Adrenal gland (tissue), 12 donors: ENCODE results near the gene GRIN3B. TPM values are rescaled to one million over a fixed set of nuclear protein-coding genes. Genes with fewer than 3 reads are reported as not detected.

Source experiments
- DNase-seq, 7 donors: peaks; one replicate each; pipeline ENCODE4 v3.0.0-alpha.2; 2019 to 2020
- H3K27ac ChIP-seq, 5 donors: fragments of 200-600 bp; sonication (generic) in 4 of 5; 1 replicate in 3 of 5; 2 replicates in 2 of 5; pipeline versions ENCODE4 v1.5.1 to v1.8.0; 2016 to 2020; ENCODE audit warnings: mild to moderate bottlenecking in 1 of 5
- H3K27me3 ChIP-seq: fragments of 200-600 bp; 2 replicates; pipeline ENCODE4 v1.8.0; 2021
- H3K36me3 ChIP-seq, 2 donors: fragments of 200-600 bp; replicated peaks in 1 of 2; 1 replicate in 1 of 2; 2 replicates in 1 of 2; pipeline versions ENCODE4 v1.5.1 to v1.8.0; 2018 to 2022
- H3K4me1 ChIP-seq, 2 donors: fragments of 200-600 bp; replicated peaks in 1 of 2; 1 replicate in 1 of 2; 2 replicates in 1 of 2; pipeline versions ENCODE4 v1.5.1 to v1.8.0; 2018 to 2021
- H3K4me3 ChIP-seq, 4 donors: fragments of 200-600 bp; sonication (generic) in 3 of 4; one replicate each; pipeline ENCODE4 v1.5.1; 2016 to 2018
- H3K9me3 ChIP-seq, 3 donors: fragments of 200-600 bp; sonication (generic) in 1 of 3; replicated peaks in 1 of 3; 1 replicate in 2 of 3; 2 replicates in 1 of 3; pipeline versions ENCODE4 v1.5.1 to v1.8.0; 2016 to 2021
- POLR2A ChIP-seq, 2 donors: fragments of 450-650 bp; IDR thresholded peaks; one replicate each; pipeline ENCODE4 v1.6.1; 2017; ENCODE audit warnings: antibody characterized with exemption in 2 of 2, mild to moderate bottlenecking in 2 of 2, moderate library complexity in 1 of 2
- WGBS, 4 donors: extraction: QIAGEN DNeasy Blood & Tissue Kit in 2 of 4; methylation state at CpG; one replicate each; pipeline versions ENCODE4 v1.1.5 to v1.1.7; 2013 to 2017; 5-methylcytosine and 5-hydroxymethylcytosine counted together
- intact Hi-C, 2 donors: fragments of 100-400 bp; cut with DNase I; formaldehyde crosslinking; loops; one replicate each; pipeline versions ENCODE4 v1.14.1 to v1.15.0; 2022 to 2023
- polyA plus RNA-seq, 3 donors: library from polyadenylated mRNA; stranded (reverse); fragments of 200-250 nt in 2 of 3; fragments of 350-450 nt in 1 of 3; fragmentation: Illumina TruSeq in 1 of 3; extraction: RNeasy Lipid Tissue Mini Kit (QIAGEN cat#74804) in 1 of 3; gene quantifications; one replicate each; pipeline ENCODE4 v1.2.3, GENCODE V29; 2013 to 2014
- total RNA-seq, 9 donors: library from RNA; depleted of rRNA in 4 of 9; stranded (reverse); fragments of >200 nt in 4 of 9; fragments of 120-200 nt in 1 of 9; fragmentation: NEBNext Ultra II Directional in 1 of 9; extraction: Animal tissue kit (Norgen Biotek cat#: 25700) in 1 of 9; gene quantifications; one replicate each; pipeline versions ENCODE4 v1.1.0 to v1.2.4, GENCODE V29; 2013 to 2023
- TF ChIP-seq, protein P1 (sequence below), 6 experiments: fragments of 450-650 bp in 4 of 6; fragments of 200-600 bp in 2 of 6; sonication (generic) in 1 of 6; IDR thresholded peaks; 1 replicate in 5 of 6; 2 replicates in 1 of 6; pipeline versions ENCODE4 v1.5.1 to v1.8.0; 2016 to 2021; ENCODE audit warnings: antibody characterized with exemption in 6 of 6, mild to moderate bottlenecking in 2 of 6, moderate library complexity in 1 of 6
- donor health status: healthy with polysubstance abuse.
- donor health status: Bipolar disorder and iron deficiency.
- donor health status: DM: yes; HTN: yes; CAD: no.
- donor health status: DM: no; HTN: no; CAD: no.
- donor health status: DM: no; HTN: no; CAD: no.
- donor health status: DM: yes; HTN: yes; CAD: no.

Gene GRIN3B
- total and polyA plus RNA-seq, 12 donors: 0.08 to 0.24 (median 0.16) TPM; not detected in 8

DNA sequence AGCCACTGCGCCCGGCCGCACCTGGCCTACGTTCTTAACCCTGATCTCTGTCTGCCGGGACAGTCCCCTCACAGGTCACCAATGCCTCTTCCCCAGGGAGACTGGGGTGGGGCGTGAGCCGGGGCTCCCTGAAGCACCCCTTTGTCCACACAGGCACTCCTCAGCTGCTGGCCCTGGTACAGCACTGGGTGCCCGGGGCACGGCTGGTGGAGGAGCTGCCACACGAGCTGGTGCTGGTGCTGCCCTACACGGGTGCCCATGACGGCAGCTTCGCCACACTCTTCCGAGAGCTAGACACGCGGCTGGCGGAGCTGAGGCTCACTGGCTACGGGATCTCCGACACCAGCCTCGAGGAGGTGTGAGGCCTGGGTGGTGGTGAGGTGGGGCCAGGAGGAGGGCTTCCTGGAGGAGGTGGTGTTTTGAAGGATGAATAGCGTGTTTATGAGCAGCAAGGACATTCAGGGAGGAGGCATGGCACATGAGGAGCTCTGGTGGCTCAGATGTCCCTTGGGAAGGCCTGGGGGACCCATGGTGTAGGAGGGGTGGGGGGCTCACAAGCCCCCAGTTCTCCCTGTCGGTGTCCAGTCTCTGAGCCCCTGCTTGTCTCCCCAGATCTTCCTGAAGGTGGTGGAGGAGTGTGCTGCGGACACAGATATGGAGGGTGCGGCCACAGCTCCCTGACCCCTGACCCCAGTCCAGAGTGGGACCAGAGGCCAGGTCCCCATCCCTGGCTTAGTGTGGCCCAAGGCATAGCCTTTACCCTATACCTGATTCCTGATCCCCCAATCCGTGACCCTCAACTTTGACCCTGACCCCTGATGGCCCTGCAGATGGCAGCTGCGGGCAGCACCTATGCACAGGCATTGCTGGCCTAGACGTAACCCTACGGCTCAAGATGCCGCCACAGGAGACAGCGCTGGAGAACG lies 53.2 kb downstream of the GRIN3B start:
- Histone ChIP-seq H3K36me3 (no peaks in the 10 kb centered on the region), H3K4me1 (no peaks in the 10 kb centered on the region), H3K27me3 (no peaks in the 10 kb centered on the region), H3K9me3 (peaks cover 0 to 22% (median 0%) of the 10 kb centered on the region in 3 donors), H3K27ac (no peak overlapping the region), H3K4me3 (no peak overlapping the region)
- intact Hi-C loops: no loop called here
- TF ChIP-seq, protein P1, sequence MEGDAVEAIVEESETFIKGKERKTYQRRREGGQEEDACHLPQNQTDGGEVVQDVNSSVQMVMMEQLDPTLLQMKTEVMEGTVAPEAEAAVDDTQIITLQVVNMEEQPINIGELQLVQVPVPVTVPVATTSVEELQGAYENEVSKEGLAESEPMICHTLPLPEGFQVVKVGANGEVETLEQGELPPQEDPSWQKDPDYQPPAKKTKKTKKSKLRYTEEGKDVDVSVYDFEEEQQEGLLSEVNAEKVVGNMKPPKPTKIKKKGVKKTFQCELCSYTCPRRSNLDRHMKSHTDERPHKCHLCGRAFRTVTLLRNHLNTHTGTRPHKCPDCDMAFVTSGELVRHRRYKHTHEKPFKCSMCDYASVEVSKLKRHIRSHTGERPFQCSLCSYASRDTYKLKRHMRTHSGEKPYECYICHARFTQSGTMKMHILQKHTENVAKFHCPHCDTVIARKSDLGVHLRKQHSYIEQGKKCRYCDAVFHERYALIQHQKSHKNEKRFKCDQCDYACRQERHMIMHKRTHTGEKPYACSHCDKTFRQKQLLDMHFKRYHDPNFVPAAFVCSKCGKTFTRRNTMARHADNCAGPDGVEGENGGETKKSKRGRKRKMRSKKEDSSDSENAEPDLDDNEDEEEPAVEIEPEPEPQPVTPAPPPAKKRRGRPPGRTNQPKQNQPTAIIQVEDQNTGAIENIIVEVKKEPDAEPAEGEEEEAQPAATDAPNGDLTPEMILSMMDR (IDR thresholded peaks at IDR 0.05): no peak
- TF ChIP-seq POLR2A (IDR thresholded peaks at IDR 0.05): no peak
- 90 to 96% (median 93%) methylated on average over 15 to 31 of the region's 31 CpGs for WGBS, 4 donors
- DNase-seq: no peak

- no peaks in the 10 kb centered on the region for H3K36me3 ChIP-seq
- intact Hi-C loops: no loop called here
- DNase-seq: no peak
- no peaks in the 10 kb centered on the region for H3K27me3 ChIP-seq
- no peak for TF ChIP-seq POLR2A (IDR thresholded peaks at IDR 0.05)
- TF ChIP-seq, protein P1 (IDR thresholded peaks at IDR 0.05): no peak
- no peak overlapping the region for H3K4me3 ChIP-seq
- no peak overlapping the region for H3K27ac ChIP-seq
- H3K4me1 ChIP-seq: no peaks in the 10 kb centered on the region
- peaks cover 0 to 22% (median 0%) of the 10 kb centered on the region in 3 donors for H3K9me3 ChIP-seq
- WGBS, 4 donors: 91 to 98% (median 96%) methylated on average over 8 to 28 of the region's 28 CpGs
Observed at GRCh38 chr19:1054102-1055027, 54.1 kb downstream of the GRIN3B start.

- 92 to 100% (median 98%) methylated on average over 1 to 14 of the region's 14 CpGs for WGBS, 4 donors
- no peak for TF ChIP-seq POLR2A (IDR thresholded peaks at IDR 0.05)
- TF ChIP-seq, protein P1 (IDR thresholded peaks at IDR 0.05): no peak
- intact Hi-C loops: no loop called here
- H3K27me3 ChIP-seq: no peaks in the 10 kb centered on the region
- no peak overlapping the region for H3K4me3 ChIP-seq
- H3K27ac ChIP-seq: no peak overlapping the region
- no peaks in the 10 kb centered on the region for H3K4me1 ChIP-seq
- no peak for DNase-seq
- H3K9me3 ChIP-seq: peaks cover 0 to 22% (median 0%) of the 10 kb centered on the region in 3 donors
- H3K36me3 ChIP-seq: no peaks in the 10 kb centered on the region
Observed at GRCh38 chr19:1055028-1055425, 54.8 kb downstream of the GRIN3B start.
